ENCODE measurements around the gene SUPT20HL2. TPM values are rescaled to one million over a fixed set of nuclear protein-coding genes. Genes with fewer than 3 reads are reported as not detected.

The SUPT20HL2 gene
- total and polyA plus RNA-seq, 2 of the 8 experiments (the other 6 are each of a cell fraction or from before 2014, with no cell fraction given), result not detected

DNA sequence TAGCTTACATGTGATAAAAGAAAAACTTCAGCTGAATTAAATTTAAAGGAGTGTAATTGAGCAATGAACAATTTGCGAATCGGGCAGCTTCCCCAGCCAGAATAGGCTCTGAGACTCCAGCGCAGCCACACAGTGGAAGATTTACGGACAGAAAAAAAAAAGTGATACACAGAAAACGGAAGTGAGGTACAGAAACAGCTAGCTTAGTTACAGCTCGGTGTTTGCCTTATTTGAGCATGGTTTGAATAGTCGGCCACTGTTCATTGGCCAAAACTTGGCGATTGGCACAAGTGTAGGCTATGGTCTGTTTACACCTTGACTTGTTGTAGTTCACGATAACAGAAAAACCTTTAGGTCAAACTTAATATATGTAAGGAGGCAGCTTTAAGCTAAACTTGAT lies 29.9 kb upstream of the SUPT20HL2 start:
- Histone ChIP-seq H3K18ac (ENCODE audit: extremely low read depth, low read length) (no peak overlapping the region), H3K79me2 (ENCODE audit: control insufficient read depth in 1 of 2, insufficient read depth in 2 of 2, low read length in 2 of 2) (no peaks in the 10 kb centered on the region), H3K27me3 (replicated peaks in 1 of 4; ENCODE audit: control insufficient read depth in 3 of 4, extremely low read depth in 1 of 4, insufficient read depth in 3 of 4, low read length in 3 of 4) (no peaks in the 10 kb centered on the region), H2BK15ac (ENCODE audit: low read length) (no peak overlapping the region), H2BK20ac (ENCODE audit: low read length) (no peak overlapping the region), H3K9me3 (ENCODE audit: insufficient read depth in 2 of 2, low read depth in 1 of 2, low read length in 1 of 2) (no peaks in the 10 kb centered on the region), H3K14ac (ENCODE audit: insufficient read length) (no peak overlapping the region), H2AK5ac (ENCODE audit: low read depth, low read length) (no peak overlapping the region), H3K9ac (replicated peaks in 1 of 4; ENCODE audit: extremely low read depth in 1 of 4, low read depth in 3 of 4, low read length in 3 of 4) (no peak overlapping the region), H2BK12ac (ENCODE audit: low read depth, low read length) (no peak overlapping the region), H3K4ac (replicated peaks; ENCODE audit: insufficient read length, low read depth, low read length) (no peak overlapping the region), H3K27ac (ENCODE audit: low read depth, low read length) (no peak overlapping the region), H4K8ac (ENCODE audit: extremely low read depth, insufficient read depth, low read length) (no peak overlapping the region), H2AFZ (ENCODE audit: low read length) (no peak overlapping the region), H3K36me3 (ENCODE audit: control insufficient read depth in 2 of 4, insufficient read depth in 4 of 4, low read length in 3 of 4) (no peaks in the 10 kb centered on the region), H3K56ac (replicated peaks; ENCODE audit: insufficient read length, low read depth, low read length) (no peak overlapping the region), H3K4me3 (ENCODE audit: extremely low read depth in 1 of 4, insufficient read depth in 2 of 4, low read depth in 3 of 4, low read length in 4 of 4) (no peak overlapping the region), H4K20me1 (replicated peaks in 1 of 2; ENCODE audit: control insufficient read depth in 1 of 2, insufficient read depth in 2 of 2, low read length in 2 of 2) (no peaks in the 10 kb centered on the region), H3K23me2 (ENCODE audit: low read depth, low read length) (no peaks in the 10 kb centered on the region), H3K23ac (ENCODE audit: insufficient read length) (no peak overlapping the region), H4K5ac (ENCODE audit: insufficient read length, low read depth, low read length) (no peak overlapping the region), H4K91ac (replicated peaks; ENCODE audit: insufficient read length, low read length) (no peak overlapping the region), H3K4me1 (replicated peaks in 1 of 4; ENCODE audit: control insufficient read depth in 3 of 4, insufficient read depth in 4 of 4, low read length in 3 of 4) (no peaks in the 10 kb centered on the region), H3K4me2 (ENCODE audit: insufficient read depth in 1 of 2, low read depth in 2 of 2, low read length in 2 of 2) (no peak overlapping the region), H2BK120ac (replicated peaks; ENCODE audit: low read depth, low read length) (no peak overlapping the region), H3K79me1 (ENCODE audit: low read depth, low read length) (no peaks in the 10 kb centered on the region), H2BK5ac (ENCODE audit: low read depth, low read length) (no peak overlapping the region)
- no peak for FAIRE-seq
- ChIA-PET CTCF (ENCODE audit: partially characterized antibody) (interaction anchor here (0.8 to 1.3 kb wide), 3 partner anchors 48 to 155 kb away, joined by 3 to 4 read pairs (median 3); no protein-coding TSS in a partner anchor), POLR2A (ENCODE audit: partially characterized antibody) (no interaction called here)
- no peak for DNase-seq (ENCODE audit: low read depth in 1 of 2, low spot score in 2 of 2)
- 87% methylated on average over 8 of the region's 9 CpGs; no CpG with 5 or more reads in 1 of the 2 experiments for WGBS, 2 experiments (ENCODE audit: extremely low coverage in 1 of 2, insufficient coverage in 1 of 2, insufficient read length in 1 of 2, insufficient replicate concordance in 2 of 2, low coverage in 1 of 2, low lambda C conversion rate in 2 of 2, missing lambda C conversion rate in 1 of 2)
- TF ChIP-seq CBX8 (IDR thresholded peaks at IDR 0.05; ENCODE audit: borderline replicate concordance, low read depth, low read length) (no peak), CTCF (IDR thresholded peaks at IDR 0.05; ENCODE audit: control extremely low read depth in 1 of 3, insufficient read depth in 1 of 3, low read depth in 1 of 3, low read length in 3 of 3) (no peak), FOSL1 (IDR thresholded peaks at IDR 0.05; ENCODE audit: insufficient read depth, low read depth, low read length) (no peak)
- TF ChIP-seq, protein P1, sequence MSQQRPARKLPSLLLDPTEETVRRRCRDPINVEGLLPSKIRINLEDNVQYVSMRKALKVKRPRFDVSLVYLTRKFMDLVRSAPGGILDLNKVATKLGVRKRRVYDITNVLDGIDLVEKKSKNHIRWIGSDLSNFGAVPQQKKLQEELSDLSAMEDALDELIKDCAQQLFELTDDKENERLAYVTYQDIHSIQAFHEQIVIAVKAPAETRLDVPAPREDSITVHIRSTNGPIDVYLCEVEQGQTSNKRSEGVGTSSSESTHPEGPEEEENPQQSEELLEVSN (IDR thresholded peaks at IDR 0.05), result no peak
